HepG2 (cell line): Measurements from ENCODE around the gene WDR76. TPM values are rescaled to one million over a fixed set of nuclear protein-coding genes. Genes with fewer than 3 reads are reported as not detected.

ENCODE experiments used
- ATF7 ChIP-seq, 2 experiments: fragments of 450-650 bp in 1 of 2; sonication (generic) in 1 of 2; formaldehyde crosslinking in 1 of 2; IDR thresholded peaks; 2 replicates each; pipeline versions ENCODE4 v1.4.0 to v1.6.1; 2016 to 2020; ENCODE audit warnings: antibody characterized with exemption in 1 of 2, mild to moderate bottlenecking in 1 of 2, missing genetic modification reagents in 1 of 2
- CBX5 ChIP-seq: sonication (generic); formaldehyde crosslinking; IDR thresholded peaks from 2 replicates; pipeline ENCODE4 v1.4.0; 2020; ENCODE audit warnings: missing genetic modification reagents, borderline replicate concordance
- CENPX ChIP-seq: sonication (generic); formaldehyde crosslinking; IDR thresholded peaks from 2 replicates; pipeline ENCODE4 v1.9.0; 2021; ENCODE audit warnings: mild to moderate bottlenecking, missing genetic modification reagents, moderate library complexity
- CREB1 ChIP-seq, 2 experiments: fragments of 450-650 bp in 1 of 2; IDR thresholded peaks; 2 replicates each; pipeline ENCODE4 v1.6.1; 2016 to 2017; ENCODE audit warnings: control low read depth in 1 of 2, mild to moderate bottlenecking in 1 of 2, missing compliant biosample characterization in 1 of 2, missing genetic modification characterization in 1 of 2
- DNMT3B ChIP-seq: conservative IDR thresholded peaks from 2 replicates; pipeline ENCODE4 v1.6.1; 2016; ENCODE audit warnings: missing biosample characterization, control low read depth
- GATA4 ChIP-seq: sonication (generic); IDR thresholded peaks from 2 replicates; pipeline ENCODE4 v1.6.1; 2016; ENCODE audit warnings: antibody characterized with exemption, low read depth, borderline replicate concordance
- GLI4 ChIP-seq: sonication (generic); formaldehyde crosslinking; IDR thresholded peaks from 2 replicates; pipeline ENCODE4 v1.5.1; 2020; ENCODE audit warnings: missing genetic modification reagents, mild to moderate bottlenecking, moderate library complexity, borderline replicate concordance
- HES4 ChIP-seq: sonication (generic); formaldehyde crosslinking; IDR thresholded peaks from 2 replicates; pipeline ENCODE4 v1.9.0; 2021; ENCODE audit warnings: mild to moderate bottlenecking, missing genetic modification reagents, borderline replicate concordance
- LCORL ChIP-seq, 2 experiments: fragments of 450-650 bp in 1 of 2; sonication (generic) in 1 of 2; formaldehyde crosslinking in 1 of 2; IDR thresholded peaks; 2 replicates each; pipeline versions ENCODE4 v1.5.0 to v1.6.1; 2017 to 2020; ENCODE audit warnings: antibody characterized with exemption in 1 of 2, missing genetic modification reagents in 1 of 2
- MXD4 ChIP-seq: IDR thresholded peaks from 2 replicates; pipeline ENCODE4 v1.6.1; 2016; ENCODE audit warnings: mild to moderate bottlenecking, missing biosample characterization, missing genetic modification reagents
- TCF12 ChIP-seq, 2 experiments: fragments of 450-650 bp in 1 of 2; sonication (generic) in 1 of 2; formaldehyde crosslinking in 1 of 2; IDR thresholded peaks; 2 replicates each; pipeline versions ENCODE4 v1.6.1 to v1.8.0; 2017 to 2022; ENCODE audit warnings: antibody characterized with exemption in 1 of 2, mild to moderate bottlenecking in 1 of 2, missing genetic modification reagents in 1 of 2, moderate library complexity in 1 of 2
- ZNF274 ChIP-seq: sonication (generic); formaldehyde crosslinking; IDR thresholded peaks from 2 replicates; pipeline ENCODE4 v1.5.1; 2020; ENCODE audit warnings: mild to moderate bottlenecking, missing genetic modification reagents
- ZNF451 ChIP-seq: sonication (generic); formaldehyde crosslinking; IDR thresholded peaks from 2 replicates; pipeline ENCODE4 v1.5.0; 2020; ENCODE audit warnings: mild to moderate bottlenecking, missing genetic modification reagents
- ZNF75D ChIP-seq: sonication (generic); formaldehyde crosslinking; IDR thresholded peaks from 2 replicates; pipeline ENCODE4 v1.8.1; 2023; ENCODE audit warnings: missing genetic modification reagents, mild to moderate bottlenecking, borderline replicate concordance
- ZNF776 ChIP-seq: sonication (generic); formaldehyde crosslinking; IDR thresholded peaks from 2 replicates; pipeline ENCODE4 v1.4.0; 2020; ENCODE audit warnings: mild to moderate bottlenecking, missing genetic modification reagents
- ZNF782 ChIP-seq: sonication (generic); formaldehyde crosslinking; IDR thresholded peaks from 2 replicates; pipeline ENCODE4 v1.4.0; 2020; ENCODE audit warnings: missing genetic modification reagents, mild to moderate bottlenecking, borderline replicate concordance
- ZZZ3 ChIP-seq: sonication (generic); formaldehyde crosslinking; IDR thresholded peaks from 2 replicates; pipeline ENCODE4 v1.4.0; 2020; ENCODE audit warnings: missing genetic modification reagents, mild to moderate bottlenecking, borderline replicate concordance
- polyA plus RNA-seq, 8 experiments: library from polyadenylated mRNA; depleted of rRNA in 3 of 8; stranded (reverse) in 7 of 8; unstranded in 1 of 8; fragments of >200 nt; fragmentation: Illumina TruSeq in 4 of 8; extraction: Trizol in 4 of 8; gene quantifications; 2 replicates each; pipeline versions ENCODE4 v1.2.1 to v1.2.3, GENCODE V29; 2011 to 2016; ENCODE audit warnings: low read depth in 4 of 8, missing spikeins in 1 of 8, mixed read lengths in 1 of 8; ENCODE audit not compliant: insufficient read depth in 1 of 8
- total RNA-seq, 5 experiments: library from RNA; depleted of rRNA; stranded (reverse); fragments of >200 nt; fragmentation: Illumina TruSeq; extraction: Trizol; gene quantifications; 2 replicates each; pipeline ENCODE4 v1.2.3, GENCODE V29; 2016; ENCODE audit warnings: low read depth in 1 of 5
- TF ChIP-seq, protein P1 (sequence below), 2 experiments: sonication (generic) in 1 of 2; formaldehyde crosslinking in 1 of 2; IDR thresholded peaks; 2 replicates each; pipeline versions ENCODE4 v1.4.0 to v1.6.1; 2016 to 2020; ENCODE audit warnings: borderline replicate concordance in 1 of 2, low read depth in 1 of 2, mild to moderate bottlenecking in 1 of 2, missing genetic modification reagents in 1 of 2
- TF ChIP-seq, protein P2 (sequence below): sonication (generic); formaldehyde crosslinking; IDR thresholded peaks from 2 replicates; pipeline ENCODE4 v1.5.0; 2020; ENCODE audit warnings: mild to moderate bottlenecking, missing genetic modification reagents
- TF ChIP-seq, protein P3 (sequence below): IDR thresholded peaks from 2 replicates; pipeline ENCODE4 v1.6.1; 2016; ENCODE audit warnings: low read depth, borderline replicate concordance

WDR76 gene
- total and polyA plus RNA-seq, 2 of the 13 experiments (the other 11 are each of a cell fraction or from before 2014, with no cell fraction given), result 1.1 to 9.7 TPM

DNA sequence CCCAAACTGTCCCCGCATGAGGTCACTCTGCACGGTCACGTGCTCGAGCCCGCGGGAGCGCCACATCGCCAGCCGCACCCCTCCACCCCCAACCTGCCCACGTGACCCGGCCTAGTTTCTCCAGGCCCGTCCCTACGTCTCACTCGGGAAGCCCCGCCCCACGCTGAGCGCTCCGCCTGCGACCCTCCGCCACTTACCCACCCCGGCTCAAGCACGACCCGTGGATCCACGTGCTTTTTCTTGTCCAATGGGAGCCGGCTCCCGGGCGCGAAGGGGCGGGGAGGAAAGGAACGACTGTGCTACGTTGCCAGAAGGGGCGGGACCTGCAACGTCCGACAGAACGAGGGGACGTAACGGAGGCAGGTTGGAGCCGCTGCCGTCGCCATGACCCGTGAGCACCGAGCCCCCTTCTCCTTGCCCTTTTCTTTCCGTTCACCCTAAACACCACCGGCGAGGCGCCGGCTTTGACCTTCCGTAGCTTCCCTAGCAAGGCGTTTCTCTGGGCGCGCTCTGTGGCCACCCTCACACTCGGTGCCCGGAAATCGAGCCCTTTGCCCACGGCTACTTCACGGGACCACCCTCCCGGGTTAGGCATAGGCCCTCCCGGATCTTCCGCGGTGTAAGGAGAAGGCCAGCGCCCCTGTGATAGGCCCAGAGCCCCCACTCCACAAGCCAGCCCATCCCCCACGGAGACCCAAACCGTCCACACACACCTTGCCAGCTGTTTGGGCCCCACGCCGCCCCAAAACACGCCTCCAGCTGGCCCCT, 34.6 kb upstream of the WDR76 start, which contains the start of gene SERF2 (continued):
- TF ChIP-seq, protein P1, sequence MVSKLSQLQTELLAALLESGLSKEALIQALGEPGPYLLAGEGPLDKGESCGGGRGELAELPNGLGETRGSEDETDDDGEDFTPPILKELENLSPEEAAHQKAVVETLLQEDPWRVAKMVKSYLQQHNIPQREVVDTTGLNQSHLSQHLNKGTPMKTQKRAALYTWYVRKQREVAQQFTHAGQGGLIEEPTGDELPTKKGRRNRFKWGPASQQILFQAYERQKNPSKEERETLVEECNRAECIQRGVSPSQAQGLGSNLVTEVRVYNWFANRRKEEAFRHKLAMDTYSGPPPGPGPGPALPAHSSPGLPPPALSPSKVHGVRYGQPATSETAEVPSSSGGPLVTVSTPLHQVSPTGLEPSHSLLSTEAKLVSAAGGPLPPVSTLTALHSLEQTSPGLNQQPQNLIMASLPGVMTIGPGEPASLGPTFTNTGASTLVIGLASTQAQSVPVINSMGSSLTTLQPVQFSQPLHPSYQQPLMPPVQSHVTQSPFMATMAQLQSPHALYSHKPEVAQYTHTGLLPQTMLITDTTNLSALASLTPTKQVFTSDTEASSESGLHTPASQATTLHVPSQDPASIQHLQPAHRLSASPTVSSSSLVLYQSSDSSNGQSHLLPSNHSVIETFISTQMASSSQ (IDR thresholded peaks at IDR 0.05; ENCODE audit: low read depth), result no peak
- TF ChIP-seq, protein P1 (CRISPR knock-in tag; IDR thresholded peaks at IDR 0.05; ENCODE audit: borderline replicate concordance), result peak; percentile 33; the same call in 1 of the 2 replicates
- TF ChIP-seq HES4 (CRISPR knock-in tag), result no peak
- peak; percentile 14; the same call in 1 of the 2 replicates for TF ChIP-seq ZNF776 (CRISPR knock-in tag)
- no peak for TF ChIP-seq DNMT3B
- no peak for TF ChIP-seq LCORL (IDR thresholded peaks at IDR 0.05)
- TF ChIP-seq LCORL (CRISPR knock-in tag; IDR thresholded peaks at IDR 0.05), result peak; percentile 58; the same call in 1 of the 2 replicates
- TF ChIP-seq MXD4 (CRISPR knock-in tag), result peak; percentile 75
- TF ChIP-seq, protein P2, sequence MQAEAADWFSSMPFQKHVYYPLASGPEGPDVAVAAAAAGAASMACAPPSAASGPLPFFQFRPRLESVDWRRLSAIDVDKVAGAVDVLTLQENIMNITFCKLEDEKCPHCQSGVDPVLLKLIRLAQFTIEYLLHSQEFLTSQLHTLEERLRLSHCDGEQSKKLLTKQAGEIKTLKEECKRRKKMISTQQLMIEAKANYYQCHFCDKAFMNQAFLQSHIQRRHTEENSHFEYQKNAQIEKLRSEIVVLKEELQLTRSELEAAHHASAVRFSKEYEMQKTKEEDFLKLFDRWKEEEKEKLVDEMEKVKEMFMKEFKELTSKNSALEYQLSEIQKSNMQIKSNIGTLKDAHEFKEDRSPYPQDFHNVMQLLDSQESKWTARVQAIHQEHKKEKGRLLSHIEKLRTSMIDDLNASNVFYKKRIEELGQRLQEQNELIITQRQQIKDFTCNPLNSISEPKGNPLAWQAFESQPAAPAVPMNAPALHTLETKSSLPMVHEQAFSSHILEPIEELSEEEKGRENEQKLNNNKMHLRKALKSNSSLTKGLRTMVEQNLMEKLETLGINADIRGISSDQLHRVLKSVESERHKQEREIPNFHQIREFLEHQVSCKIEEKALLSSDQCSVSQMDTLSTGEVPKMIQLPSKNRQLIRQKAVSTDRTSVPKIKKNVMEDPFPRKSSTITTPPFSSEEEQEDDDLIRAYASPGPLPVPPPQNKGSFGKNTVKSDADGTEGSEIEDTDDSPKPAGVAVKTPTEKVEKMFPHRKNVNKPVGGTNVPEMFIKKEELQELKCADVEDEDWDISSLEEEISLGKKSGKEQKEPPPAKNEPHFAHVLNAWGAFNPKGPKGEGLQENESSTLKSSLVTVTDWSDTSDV (CRISPR knock-in tag), result no peak
- TF ChIP-seq GATA4, result 0 out of 2 replicates have a peak, but pooled peaks have one; percentile 33
- no peak for TF ChIP-seq TCF12 (IDR thresholded peaks at IDR 0.05)
- no peak for TF ChIP-seq TCF12 (CRISPR knock-in tag; IDR thresholded peaks at IDR 0.05)
- TF ChIP-seq ZNF782 (CRISPR knock-in tag), result peak; percentile 67; the same call in 1 of the 2 replicates
- TF ChIP-seq CREB1 (IDR thresholded peaks at IDR 0.05), result peak; percentile 82
- peak; percentile 84 for TF ChIP-seq CREB1 (CRISPR knock-in tag; IDR thresholded peaks at IDR 0.05)
- no peak for TF ChIP-seq GLI4 (CRISPR knock-in tag)
- peak; percentile 17; the same call in 1 of the 2 replicates for TF ChIP-seq CBX5 (CRISPR knock-in tag)
- peak; percentile 47; the same call in 1 of the 2 replicates for TF ChIP-seq ATF7 (IDR thresholded peaks at IDR 0.05)
- TF ChIP-seq ATF7 (CRISPR knock-in tag; IDR thresholded peaks at IDR 0.05), result peak; percentile 88
- 0 out of 2 replicates have a peak, but pooled peaks have one; percentile 38 for TF ChIP-seq ZZZ3
- TF ChIP-seq CENPX, result no peak
- peak; percentile 65; the same call in 1 of the 2 replicates for TF ChIP-seq ZNF451 (CRISPR knock-in tag)
- no peak for TF ChIP-seq ZNF75D (CRISPR knock-in tag)
- TF ChIP-seq ZNF274 (CRISPR knock-in tag), result peak; percentile 70; the same call in 1 of the 2 replicates
- TF ChIP-seq, protein P3, sequence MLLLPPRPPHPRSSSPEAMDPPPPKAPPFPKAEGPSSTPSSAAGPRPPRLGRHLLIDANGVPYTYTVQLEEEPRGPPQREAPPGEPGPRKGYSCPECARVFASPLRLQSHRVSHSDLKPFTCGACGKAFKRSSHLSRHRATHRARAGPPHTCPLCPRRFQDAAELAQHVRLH (CRISPR knock-in tag), result peak; percentile 23; the same call in 1 of the 2 replicates
